OCI-LY3 (cell line): ENCODE results near the gene TPSD1.
"Not testable (repeated sequence)": the region's sequence is repeated elsewhere in the genome, so short reads cannot be mapped to it uniquely, and the experiment has no call there.

Source experiments
- H2AFZ ChIP-seq: fragments of 200-600, 300-600 bp; shearing (Covaris generic); 2 replicates; pipeline ENCODE4 v1.6.0; 2014; ENCODE audit warnings: antibody characterized with exemption, low read depth, low read length
- H3K27ac ChIP-seq: fragments of 200-600, 300-600 bp; sonication (generic); 2 replicates; pipeline ENCODE4 v1.5.1; 2014; ENCODE audit warnings: mild to moderate bottlenecking, low read length, moderate library complexity, mixed read lengths
- H3K27me3 ChIP-seq: fragments of 200-600, 300-600 bp; sonication (generic); 2 replicates; pipeline ENCODE4 v1.6.1; 2014; ENCODE audit warnings: low read depth, low read length, mixed read lengths
- H3K36me3 ChIP-seq: fragments of 200-600, 300-600 bp; sonication (generic); replicated peaks from 2 replicates; pipeline ENCODE3; 2014; ENCODE audit warnings: low read depth, low read length, mixed read lengths
- H3K4me1 ChIP-seq: fragments of 300-600, 200-600 bp; sonication (generic); 2 replicates; pipeline ENCODE4 v1.6.1; 2014; ENCODE audit warnings: low read length, mixed read lengths
- H3K4me2 ChIP-seq: fragments of 200-600, 300-600 bp; sonication (generic); 2 replicates; pipeline ENCODE4 v1.6.1; 2014; ENCODE audit warnings: low read length, mixed read lengths
- H3K4me3 ChIP-seq: fragments of 300-600, 200-600 bp; sonication (generic); 2 replicates; pipeline ENCODE4 v1.5.1; 2014; ENCODE audit warnings: antibody characterized with exemption, mild to moderate bottlenecking, low read length, moderate library complexity
- H3K79me2 ChIP-seq: fragments of 300-600, 200-600 bp; shearing (Covaris generic); 2 replicates; pipeline ENCODE4 v1.6.1; 2014; ENCODE audit warnings: mild to moderate bottlenecking, low read length, mixed read lengths
- H3K9ac ChIP-seq: fragments of 300-600, 200-600 bp; shearing (Covaris generic); 2 replicates; pipeline ENCODE4 v1.6.0; 2014; ENCODE audit warnings: mild to moderate bottlenecking, low read length, moderate library complexity
- H3K9me3 ChIP-seq: fragments of 200-600, 300-600 bp; shearing (Covaris generic); 2 replicates; pipeline ENCODE4 v1.6.1; 2014; ENCODE audit warnings: low read length, mixed read lengths; ENCODE audit not compliant: insufficient read depth
- H4K20me1 ChIP-seq: fragments of 200-600, 300-600 bp; sonication (generic); 2 replicates; pipeline ENCODE4 v1.6.1; 2016; ENCODE audit warnings: low read length, mixed read lengths; ENCODE audit not compliant: insufficient read depth
- EZH2phosphoT487 ChIP-seq: fragments of 200-600 bp; shearing (Covaris generic); IDR thresholded peaks from 2 replicates; pipeline ENCODE4 v1.6.1; 2018; ENCODE audit warnings: antibody characterized with exemption, mixed run types, low read depth
- TF ChIP-seq, protein P1 (sequence below): fragments of 200-600, 300-600 bp; sonication (generic); IDR thresholded peaks from 2 replicates; pipeline ENCODE4 v1.5.1; 2014; ENCODE audit warnings: antibody characterized with exemption, low read length, low read depth

Gene TPSD1

DNA sequence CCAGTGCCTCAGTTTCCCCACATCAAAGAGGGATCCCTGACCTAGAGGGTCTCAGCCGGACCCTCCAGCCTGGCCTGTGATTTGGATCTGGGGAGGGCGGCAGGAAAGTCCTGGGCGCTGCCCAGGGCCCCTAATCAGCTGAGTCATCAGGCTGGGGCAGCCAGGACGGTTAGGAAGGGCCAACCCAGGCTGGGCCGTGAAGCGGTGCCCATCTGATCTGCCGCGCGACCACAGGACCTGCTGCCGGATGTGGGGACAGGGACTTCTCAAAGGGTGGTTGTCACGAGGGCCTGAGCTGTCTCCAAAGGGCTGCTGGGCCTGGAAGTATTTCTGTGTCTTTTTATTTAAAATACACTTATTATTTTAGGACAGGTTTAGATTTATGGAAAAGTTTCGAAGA, 11.0 kb upstream of the TPSD1 start:
- no peak overlapping the region for H3K27ac ChIP-seq

DNA sequence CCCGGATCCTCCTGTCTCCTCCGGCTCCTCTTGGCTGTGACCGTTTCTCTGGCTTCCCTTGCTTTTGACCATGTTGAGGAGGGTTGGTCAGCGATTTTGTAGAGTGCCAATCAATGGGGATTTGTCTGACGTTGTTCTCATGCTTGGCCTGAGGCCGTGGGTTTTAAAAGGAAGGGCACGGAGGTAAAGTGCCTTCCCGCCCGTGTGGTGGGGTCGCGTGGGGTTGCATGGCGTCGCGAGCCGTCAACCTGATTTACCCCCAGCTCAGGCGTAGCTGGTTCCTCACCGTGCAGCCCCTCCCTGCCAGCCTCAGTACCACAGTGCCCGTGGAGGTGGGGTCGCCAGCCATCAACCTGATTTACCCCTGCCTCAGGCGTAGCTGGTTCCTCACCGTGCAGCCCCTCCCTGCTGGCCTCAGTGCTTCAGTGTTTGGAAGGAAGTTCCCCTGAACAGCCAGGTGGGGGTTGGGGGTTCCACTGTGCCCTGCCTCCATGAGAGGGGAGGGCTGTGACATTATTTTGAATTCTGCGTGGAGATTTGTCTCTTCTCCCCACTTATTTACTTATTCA, 10.3 kb upstream of the TPSD1 start:
- Histone ChIP-seq H4K20me1 (no peaks in the 10 kb centered on the region), H3K36me3 (no peaks in the 10 kb centered on the region), H3K4me1 (no peaks in the 10 kb centered on the region), H3K9ac (no peak overlapping the region), H3K9me3 (no peaks in the 10 kb centered on the region), H3K4me3 (no peak overlapping the region), H3K27me3 (no peaks in the 10 kb centered on the region), H2AFZ (no peak overlapping the region), H3K4me2 (no peak overlapping the region), H3K27ac (no peak overlapping the region), H3K79me2 (no peaks in the 10 kb centered on the region)
- TF ChIP-seq, protein P1, sequence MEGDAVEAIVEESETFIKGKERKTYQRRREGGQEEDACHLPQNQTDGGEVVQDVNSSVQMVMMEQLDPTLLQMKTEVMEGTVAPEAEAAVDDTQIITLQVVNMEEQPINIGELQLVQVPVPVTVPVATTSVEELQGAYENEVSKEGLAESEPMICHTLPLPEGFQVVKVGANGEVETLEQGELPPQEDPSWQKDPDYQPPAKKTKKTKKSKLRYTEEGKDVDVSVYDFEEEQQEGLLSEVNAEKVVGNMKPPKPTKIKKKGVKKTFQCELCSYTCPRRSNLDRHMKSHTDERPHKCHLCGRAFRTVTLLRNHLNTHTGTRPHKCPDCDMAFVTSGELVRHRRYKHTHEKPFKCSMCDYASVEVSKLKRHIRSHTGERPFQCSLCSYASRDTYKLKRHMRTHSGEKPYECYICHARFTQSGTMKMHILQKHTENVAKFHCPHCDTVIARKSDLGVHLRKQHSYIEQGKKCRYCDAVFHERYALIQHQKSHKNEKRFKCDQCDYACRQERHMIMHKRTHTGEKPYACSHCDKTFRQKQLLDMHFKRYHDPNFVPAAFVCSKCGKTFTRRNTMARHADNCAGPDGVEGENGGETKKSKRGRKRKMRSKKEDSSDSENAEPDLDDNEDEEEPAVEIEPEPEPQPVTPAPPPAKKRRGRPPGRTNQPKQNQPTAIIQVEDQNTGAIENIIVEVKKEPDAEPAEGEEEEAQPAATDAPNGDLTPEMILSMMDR: no peak
- TF ChIP-seq EZH2phosphoT487: no peak

More for the DNA sequence above, 11.0 kb upstream of the TPSD1 start:
- no peaks in the 10 kb centered on the region for H3K36me3 ChIP-seq
- H3K4me2 ChIP-seq: no peak overlapping the region
- H4K20me1 ChIP-seq: no peaks in the 10 kb centered on the region
- no peaks in the 10 kb centered on the region for H3K27me3 ChIP-seq
- H2AFZ ChIP-seq: no peak overlapping the region
- H3K4me3 ChIP-seq: no peak overlapping the region
- H3K4me1 ChIP-seq: no peaks in the 10 kb centered on the region
- no peaks in the 10 kb centered on the region for H3K9me3 ChIP-seq
- no peak overlapping the region for H3K9ac ChIP-seq
- H3K79me2 ChIP-seq: no peaks in the 10 kb centered on the region
- TF ChIP-seq, protein P1: no peak
- TF ChIP-seq EZH2phosphoT487: no peak

DNA sequence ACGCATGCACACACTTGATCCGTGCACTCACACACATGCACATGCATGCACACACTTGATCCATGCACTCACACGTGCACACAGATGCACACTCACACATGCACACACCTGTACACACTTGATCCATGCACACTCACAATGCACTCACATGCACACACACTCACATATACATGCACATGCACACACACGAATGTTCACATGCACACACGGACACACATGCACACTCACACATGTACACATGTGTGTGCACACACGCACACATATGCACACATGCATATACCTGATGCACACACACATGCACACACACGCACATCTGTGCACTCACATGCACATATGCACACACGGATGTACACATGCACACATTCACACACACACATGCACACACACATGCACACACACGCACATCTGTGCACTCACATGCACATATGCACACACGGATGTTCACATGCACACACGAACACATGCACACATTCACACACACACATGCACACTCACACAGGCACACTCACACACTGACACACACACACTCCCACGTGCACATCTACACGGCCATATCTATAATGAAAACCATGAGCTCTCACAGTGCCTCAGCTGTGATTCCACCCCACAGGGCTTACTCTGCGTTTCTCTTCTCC, 7.8 kb upstream of the TPSD1 start:
- not testable (repeated sequence) for H3K4me3 ChIP-seq, H4K20me1 ChIP-seq, H3K4me1 ChIP-seq, H3K4me2 ChIP-seq, H3K79me2 ChIP-seq, H2AFZ ChIP-seq, H3K36me3 ChIP-seq, H3K27ac ChIP-seq, H3K27me3 ChIP-seq, H3K9me3 ChIP-seq, H3K9ac ChIP-seq

DNA sequence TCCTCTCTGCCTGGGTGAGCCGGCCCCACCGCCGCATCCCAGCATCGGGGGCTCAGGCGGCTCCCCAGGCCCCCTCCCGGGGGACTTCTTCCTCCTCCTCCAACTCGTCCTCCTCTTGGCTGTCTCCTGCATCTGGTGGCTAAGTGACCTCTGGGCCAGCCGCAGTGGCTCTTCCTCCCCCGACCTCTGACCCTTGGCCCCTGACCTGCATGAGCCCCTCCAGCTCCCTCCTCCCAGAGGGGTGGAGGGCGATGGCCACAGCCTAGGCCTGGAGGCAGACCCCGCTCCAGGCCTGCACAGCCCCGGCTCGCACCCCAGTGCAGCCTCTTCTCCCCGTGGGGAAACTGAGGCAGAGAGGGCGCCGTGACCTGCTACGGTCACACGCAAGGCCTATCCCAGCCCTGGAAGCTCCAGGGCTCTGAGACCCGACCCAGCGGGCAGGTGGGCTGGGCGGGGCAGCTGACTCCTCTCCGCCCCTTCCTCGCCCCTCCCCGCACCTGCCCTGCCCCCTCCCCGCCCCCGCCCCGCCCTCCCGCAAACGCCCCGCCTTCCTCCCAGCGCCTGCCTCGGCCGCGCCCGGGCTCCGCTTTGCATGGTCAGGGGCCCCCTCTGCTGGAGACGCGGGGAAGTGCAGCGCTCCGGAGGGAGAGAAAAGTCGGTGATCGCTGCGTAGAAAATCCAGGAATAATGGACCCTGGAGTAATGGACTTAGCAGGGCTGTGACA, 6.7 kb upstream of the TPSD1 start:
- not testable (repeated sequence) for H2AFZ ChIP-seq, H3K4me3 ChIP-seq, H4K20me1 ChIP-seq, H3K4me2 ChIP-seq, H3K27me3 ChIP-seq, H3K36me3 ChIP-seq, H3K27ac ChIP-seq, H3K4me1 ChIP-seq, H3K79me2 ChIP-seq, H3K9me3 ChIP-seq, H3K9ac ChIP-seq

DNA sequence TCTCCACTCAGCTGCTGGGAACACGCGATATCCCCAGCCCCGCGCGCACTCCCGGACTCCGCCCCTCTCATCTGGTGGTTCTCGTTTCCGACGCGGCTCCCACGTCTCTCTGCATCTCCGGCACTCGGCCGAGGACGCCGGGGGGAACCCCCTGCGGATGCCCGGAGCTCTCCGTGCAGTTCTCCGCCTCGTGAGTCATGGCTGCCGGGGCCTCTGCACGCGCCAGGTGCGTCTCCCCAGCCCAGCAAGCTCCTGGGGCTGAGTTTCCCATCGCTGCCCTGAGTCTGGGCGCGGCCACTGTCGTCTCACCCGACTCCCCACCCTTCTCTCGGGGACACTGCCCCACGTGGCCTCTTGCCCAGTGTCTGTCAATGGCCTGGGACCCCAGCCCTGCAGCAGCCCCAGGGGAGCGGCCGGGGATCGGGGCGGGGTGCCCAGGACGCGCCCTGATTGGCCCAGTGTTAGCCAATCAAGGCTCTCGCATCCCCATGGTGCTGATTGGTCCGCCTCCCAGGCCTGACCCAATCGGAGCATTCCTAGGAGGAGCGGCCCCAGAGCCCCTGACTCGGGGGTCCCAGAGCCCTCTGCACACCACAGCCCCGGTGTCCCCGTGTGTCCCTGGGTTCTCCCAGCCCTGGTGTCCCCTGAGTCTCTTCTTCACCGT, 2.0 kb upstream of the TPSD1 start:
- not testable (repeated sequence) for H3K79me2 ChIP-seq, H2AFZ ChIP-seq, H4K20me1 ChIP-seq, H3K27me3 ChIP-seq, H3K4me1 ChIP-seq, H3K9ac ChIP-seq, H3K4me2 ChIP-seq, H3K36me3 ChIP-seq, H3K4me3 ChIP-seq, H3K9me3 ChIP-seq, H3K27ac ChIP-seq

DNA sequence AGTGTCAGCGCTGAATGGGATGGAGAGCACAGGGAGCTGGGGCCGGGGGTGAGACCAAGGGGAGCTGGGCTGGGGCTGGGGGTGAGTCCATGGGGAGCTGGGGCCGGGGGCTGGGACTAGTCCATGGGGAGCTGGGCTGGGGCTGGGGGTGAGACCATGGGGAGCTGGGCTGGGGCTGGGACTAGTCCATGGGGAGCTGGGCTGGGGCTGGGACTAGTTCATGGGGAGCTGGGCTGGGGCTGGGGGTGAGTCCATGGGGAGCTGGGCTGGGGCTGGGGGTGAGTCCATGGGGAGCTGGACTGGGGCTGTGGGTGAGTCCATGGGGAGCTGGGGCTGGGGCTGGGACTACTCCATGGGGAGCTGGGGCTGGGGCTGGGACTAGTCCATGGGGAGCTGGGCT, 1.0 kb upstream of the TPSD1 start:
- not testable (repeated sequence) for H3K9ac ChIP-seq, H3K4me3 ChIP-seq, H3K27me3 ChIP-seq, H3K27ac ChIP-seq, H3K36me3 ChIP-seq, H3K4me1 ChIP-seq, H4K20me1 ChIP-seq, H3K79me2 ChIP-seq, H3K4me2 ChIP-seq, H2AFZ ChIP-seq, H3K9me3 ChIP-seq

DNA sequence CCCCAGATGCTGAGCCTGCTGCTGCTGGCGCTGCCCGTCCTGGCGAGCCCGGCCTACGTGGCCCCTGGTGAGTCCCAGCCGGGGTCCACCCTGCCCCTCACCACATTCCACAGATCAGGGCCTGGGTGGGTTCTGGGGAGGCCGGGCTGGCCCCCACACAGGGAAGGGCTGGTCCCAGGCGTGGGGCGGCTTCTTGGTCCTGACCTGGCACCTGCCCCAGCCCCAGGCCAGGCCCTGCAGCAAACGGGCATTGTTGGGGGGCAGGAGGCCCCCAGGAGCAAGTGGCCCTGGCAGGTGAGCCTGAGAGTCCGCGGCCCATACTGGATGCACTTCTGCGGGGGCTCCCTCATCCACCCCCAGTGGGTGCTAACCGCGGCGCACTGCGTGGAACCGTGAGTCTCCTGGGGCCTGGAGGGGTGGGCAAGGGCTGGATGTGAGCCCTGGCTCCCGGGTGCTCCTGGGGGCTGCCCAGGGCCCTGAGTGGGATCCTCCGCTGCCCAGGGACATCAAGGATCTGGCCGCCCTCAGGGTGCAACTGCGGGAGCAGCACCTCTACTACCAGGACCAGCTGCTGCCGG, 516 bp downstream of the TPSD1 start:
- H3K9ac ChIP-seq, H3K4me3 ChIP-seq: not testable (repeated sequence)

More for the DNA sequence above, 516 bp downstream of the TPSD1 start:
- H3K9me3 ChIP-seq, H3K4me2 ChIP-seq, H2AFZ ChIP-seq, H3K27ac ChIP-seq, H3K27me3 ChIP-seq, H4K20me1 ChIP-seq, H3K79me2 ChIP-seq, H3K4me1 ChIP-seq, H3K36me3 ChIP-seq: not testable (repeated sequence)
